ENCODE measurements around the gene CDK2. TPM values are rescaled to one million over a fixed set of nuclear protein-coding genes. Genes with fewer than 3 reads are reported as not detected.
"Not testable (repeated sequence)": the region's sequence is repeated elsewhere in the genome, so short reads cannot be mapped to it uniquely, and the experiment has no call there.

Gene CDK2
- total RNA-seq, 2 experiments from 2014 or later, result 124 to 133 TPM

DNA sequence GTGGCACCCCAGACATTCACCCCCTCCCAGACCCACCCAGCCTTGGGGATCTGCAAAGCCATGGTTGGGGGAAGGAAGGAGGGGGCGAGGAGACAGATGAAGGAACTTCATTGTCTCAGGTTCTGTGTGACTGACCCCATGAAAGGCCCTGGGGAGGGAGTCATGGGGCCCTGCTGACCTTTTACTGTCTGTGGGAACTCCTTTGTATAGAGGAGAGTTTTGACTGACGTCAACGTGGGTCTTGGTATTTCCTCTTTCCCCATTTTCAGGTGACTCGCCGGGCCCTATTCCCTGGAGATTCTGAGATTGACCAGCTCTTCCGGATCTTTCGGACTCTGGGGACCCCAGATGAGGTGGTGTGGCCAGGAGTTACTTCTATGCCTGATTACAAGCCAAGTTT, 4.1 kb downstream of the CDK2 start:
- POLR2A ChIA-PET, result no interaction called here

DNA sequence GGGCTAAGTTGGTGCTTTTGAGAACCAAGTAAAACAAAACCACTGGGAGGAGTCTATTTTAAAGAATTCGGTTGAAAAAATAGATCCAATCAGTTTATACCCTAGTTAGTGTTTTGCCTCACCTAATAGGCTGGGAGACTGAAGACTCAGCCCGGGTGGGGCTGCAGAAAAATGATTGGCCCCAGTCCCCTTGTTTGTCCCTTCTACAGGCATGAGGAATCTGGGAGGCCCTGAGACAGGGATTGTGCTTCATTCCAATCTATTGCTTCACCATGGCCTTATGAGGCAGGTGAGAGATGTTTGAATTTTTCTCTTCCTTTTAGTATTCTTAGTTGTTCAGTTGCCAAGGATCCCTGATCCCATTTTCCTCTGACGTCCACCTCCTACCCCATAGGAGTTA, 5.4 kb downstream of the CDK2 start:
- CTCF ChIA-PET, result no interaction called here
- POLR2A ChIA-PET, result no interaction called here

More for the DNA sequence above, 4.1 kb downstream of the CDK2 start:
- CTCF ChIA-PET, result interaction anchor here (0.7 kb wide), 1 partner anchor 219 kb away, joined by 3 read pairs; the partner anchor contains the start of gene SMARCC2

- ChIA-PET CTCF (no interaction called here), POLR2A (no interaction called here)
Observed at GRCh38 chr12:55972456-55972855, 5.8 kb downstream of the CDK2 start.

- ChIA-PET POLR2A (interaction anchor here (0.7 to 1.8 kb wide), 11 partner anchors 11 to 685 kb away, joined by 3 to 9 read pairs (median 4); partner anchors contain the start of genes DNAJC14, ORMDL2, PA2G4 and RPL41), CTCF (interaction anchor here (0.6 to 1.0 kb wide), 3 partner anchors 36 to 116 kb away, joined by 3 to 4 read pairs (median 3); no protein-coding TSS in a partner anchor)
Observed at GRCh38 chr12:55972911-55973598, 6.4 kb downstream of the CDK2 start.

- CTCF ChIA-PET, result interaction anchor here (0.6 to 1.1 kb wide), 3 partner anchors 35 to 105 kb away, joined by 3 to 4 read pairs (median 4); no protein-coding TSS in a partner anchor
- POLR2A ChIA-PET, result interaction anchor here (0.7 to 1.8 kb wide), 13 partner anchors 11 to 684 kb away, joined by 3 to 9 read pairs (median 4); partner anchors contain the start of genes DNAJC14, ORMDL2, PA2G4 and RPL41
Observed at GRCh38 chr12:55973599-55974307, 7.1 kb downstream of the CDK2 start, which contains the start of gene RAB5B. Gene RAB5B, plus strand, starts transcription at chr12:55974078. Its CDS starts 12,883 bp downstream, at chr12:55986961.

DNA sequence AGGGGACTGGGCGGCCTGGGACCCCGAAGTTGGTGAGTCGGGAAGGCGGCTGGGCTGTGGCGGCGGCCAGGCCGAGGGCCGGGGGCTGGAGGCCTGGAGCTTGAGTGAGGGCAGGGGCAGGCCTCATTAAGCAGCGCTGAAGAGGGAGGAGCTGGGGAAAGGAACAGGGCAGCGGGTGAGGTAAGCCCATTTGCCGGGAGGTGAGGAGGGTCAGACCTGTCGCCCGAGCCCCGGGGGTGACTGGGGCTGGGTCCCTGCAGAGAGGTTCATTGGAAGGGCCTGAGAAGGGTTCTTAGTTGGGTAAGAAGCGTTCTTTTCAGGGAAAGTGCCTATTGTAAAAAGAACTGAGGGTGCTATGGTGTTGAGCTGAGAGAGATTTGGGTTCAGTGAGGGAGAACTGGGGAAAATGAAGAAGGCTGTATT, 7.7 kb downstream of the CDK2 start:
- CTCF ChIA-PET, result interaction anchor here (0.8 to 1.4 kb wide), 4 partner anchors 22 to 215 kb away, joined by 3 to 4 read pairs (median 3); partner anchors contain the start of gene SMARCC2
- POLR2A ChIA-PET, result interaction anchor here (0.6 to 1.8 kb wide), 12 partner anchors 17 to 157 kb away, joined by 3 to 9 read pairs (median 4); partner anchors contain the start of genes DNAJC14, ORMDL2, PA2G4 and SARNP

DNA sequence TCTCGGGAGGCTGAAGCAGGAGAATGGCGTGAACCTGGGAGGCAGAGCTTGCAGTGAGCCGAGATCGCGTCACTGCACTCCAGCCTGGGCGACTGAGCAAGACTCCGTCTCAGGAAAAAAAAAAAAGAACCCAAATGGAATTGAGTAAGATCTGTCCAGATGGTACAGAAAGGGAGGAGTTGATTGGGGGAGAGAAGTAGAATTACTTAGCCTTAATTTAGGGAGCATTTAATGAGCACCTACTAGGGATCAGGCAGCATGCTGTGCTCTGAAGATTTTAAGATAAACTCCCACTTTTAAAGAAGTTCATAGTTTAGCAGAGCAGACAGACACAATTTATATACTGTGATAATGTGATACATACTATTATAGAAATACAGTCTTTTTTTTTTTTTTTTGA, 11.8 kb downstream of the CDK2 start:
- CTCF ChIA-PET, result interaction anchor here (0.9 kb wide), 1 partner anchor 13 kb away, joined by 3 read pairs; no protein-coding TSS in a partner anchor
- POLR2A ChIA-PET, result interaction anchor here (0.5 kb wide), 1 partner anchor 158 kb away, joined by 6 read pairs; no protein-coding TSS in a partner anchor

DNA sequence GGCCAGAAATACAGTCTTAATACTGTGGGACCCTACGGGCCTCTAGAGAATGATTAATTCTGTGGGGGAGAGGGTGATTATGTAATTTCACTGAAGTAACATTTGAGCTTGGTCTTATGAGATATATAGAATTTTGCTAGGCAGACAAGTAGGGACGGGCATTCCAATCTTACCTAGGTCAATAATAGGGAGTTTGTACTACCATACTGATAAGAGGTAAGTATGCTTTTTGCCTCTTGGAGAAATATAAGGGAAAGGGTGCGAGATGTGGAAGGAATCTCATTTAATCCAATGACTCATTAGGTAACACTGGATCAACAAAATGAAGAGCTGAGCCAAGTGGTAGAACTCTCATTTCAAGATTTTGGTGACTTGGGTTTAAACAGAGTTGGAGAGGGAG, 12.4 kb downstream of the CDK2 start:
- ChIA-PET CTCF (interaction anchor here (0.9 to 1.5 kb wide), 2 partner anchors 13 to 17 kb away, joined by 3 to 4 read pairs; no protein-coding TSS in a partner anchor), POLR2A (no interaction called here)

- CTCF ChIA-PET, result interaction anchor here (1.2 kb wide), 1 partner anchor 14 kb away, joined by 3 read pairs; no protein-coding TSS in a partner anchor
- POLR2A ChIA-PET, result not testable (repeated sequence)
Observed at GRCh38 chr12:55981882-55982281, 15.3 kb downstream of the CDK2 start.

DNA sequence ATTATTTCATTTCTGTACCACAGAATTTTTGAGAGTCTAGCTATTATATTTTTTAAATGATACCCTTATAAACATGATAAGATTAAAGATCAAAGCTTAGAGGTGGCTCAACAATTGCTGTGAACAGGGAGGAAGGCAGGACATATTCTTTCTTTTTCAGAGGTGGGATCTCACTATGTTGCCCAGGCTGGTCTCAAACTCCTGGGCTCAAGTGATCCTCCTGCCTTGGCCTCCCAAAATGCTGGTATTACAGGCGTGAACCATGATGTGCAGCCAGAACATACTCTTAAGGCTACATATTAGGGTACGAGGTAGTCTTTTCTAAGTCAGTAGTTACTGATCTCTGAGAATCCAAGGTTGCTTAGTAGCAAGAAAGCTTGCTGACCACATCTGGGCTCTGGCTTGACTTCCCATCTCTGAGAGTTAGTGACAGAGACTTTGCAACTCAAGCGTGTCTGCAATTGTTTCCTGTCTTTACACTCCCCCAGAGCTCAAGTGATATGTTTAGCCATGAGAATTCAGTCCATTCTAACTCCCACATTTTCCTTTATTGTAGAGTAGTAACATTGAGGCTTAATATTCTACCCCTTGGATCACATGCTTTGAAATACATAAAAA, 15.8 kb downstream of the CDK2 start:
- ChIA-PET POLR2A (interaction anchor here (0.5 kb wide), 1 partner anchor 104 kb away, joined by 5 read pairs; no protein-coding TSS in a partner anchor), CTCF (interaction anchor here (1.2 kb wide), 1 partner anchor 14 kb away, joined by 3 read pairs; no protein-coding TSS in a partner anchor)

GRCh38 chr12:55983232-55983842, 16.7 kb downstream of the CDK2 start:
- CTCF ChIA-PET, result interaction anchor here (0.6 to 0.8 kb wide), 2 partner anchors 12 to 125 kb away, joined by 3 read pairs; no protein-coding TSS in a partner anchor
- POLR2A ChIA-PET, result interaction anchor here (0.7 kb wide), 1 partner anchor 87 kb away, joined by 6 read pairs; no protein-coding TSS in a partner anchor

DNA sequence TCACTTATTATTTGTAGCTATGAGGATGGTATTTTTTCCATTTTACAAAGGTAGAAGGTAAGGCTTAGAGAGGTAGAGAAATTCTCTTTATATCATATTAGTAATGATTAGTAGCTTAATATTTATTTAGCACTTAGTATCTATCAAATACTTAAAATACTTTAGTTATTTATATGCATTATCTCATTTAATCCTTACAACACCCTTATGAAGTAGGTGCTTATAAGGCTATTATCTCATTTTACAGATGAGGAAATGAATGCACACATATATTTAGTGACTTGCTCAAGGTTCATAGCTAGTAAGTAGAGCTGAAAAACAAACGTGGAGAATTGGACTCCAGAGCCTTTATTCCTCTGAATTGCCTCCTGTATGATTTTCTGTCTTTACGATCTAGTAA, 18.2 kb downstream of the CDK2 start:
- ChIA-PET POLR2A (interaction anchor here (1.2 kb wide), 1 partner anchor 11 kb away, joined by 3 read pairs; no protein-coding TSS in a partner anchor), CTCF (interaction anchor here (1.9 kb wide), 1 partner anchor 11 kb away, joined by 6 read pairs; no protein-coding TSS in a partner anchor)

GRCh38 chr12:55985341-55985740, 18.7 kb downstream of the CDK2 start:
- ChIA-PET POLR2A (no interaction called here), CTCF (interaction anchor here (1.9 kb wide), 1 partner anchor 11 kb away, joined by 6 read pairs; no protein-coding TSS in a partner anchor)

DNA sequence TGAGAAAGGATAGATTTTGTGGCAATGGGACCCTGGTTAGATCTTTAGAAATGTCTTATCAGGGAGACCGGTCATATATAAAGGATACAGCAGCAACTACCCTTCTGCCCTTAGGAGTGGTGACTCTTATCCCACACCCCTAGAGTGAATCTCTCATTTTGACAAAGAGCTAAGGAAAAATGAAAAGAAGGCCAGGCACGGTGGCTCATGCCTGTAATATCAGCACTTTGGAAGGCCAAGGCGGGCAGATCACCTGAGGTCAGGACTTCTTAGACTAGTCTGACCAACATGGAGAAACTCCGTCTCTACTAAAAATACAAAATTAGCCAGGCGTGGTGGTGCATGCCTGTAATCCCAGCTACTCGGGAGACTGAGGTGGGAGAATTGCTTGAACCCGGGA, 19.3 kb downstream of the CDK2 start:
- CTCF ChIA-PET, result not testable (repeated sequence)

DNA sequence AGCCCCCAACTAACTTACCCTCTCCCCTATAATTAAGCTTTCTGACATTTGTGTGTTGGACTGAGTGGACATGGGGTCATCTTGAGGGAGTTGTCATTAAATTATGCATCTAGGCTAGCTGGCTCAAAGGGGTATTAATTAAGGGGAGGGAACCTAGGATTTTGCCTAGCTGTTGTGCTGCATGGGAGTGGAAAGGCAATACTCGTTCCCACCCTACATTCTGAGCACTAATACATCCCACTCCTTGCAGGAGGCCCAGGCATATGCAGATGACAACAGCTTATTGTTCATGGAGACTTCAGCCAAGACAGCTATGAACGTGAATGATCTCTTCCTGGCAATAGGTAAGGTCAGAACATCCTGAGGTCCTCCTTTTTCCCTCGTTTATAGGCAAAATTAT, 24.5 kb downstream of the CDK2 start:
- CTCF ChIA-PET, result interaction anchor here (0.6 to 1.0 kb wide), 4 partner anchors 12 to 217 kb away, joined by 3 to 5 read pairs (median 4); no protein-coding TSS in a partner anchor
- POLR2A ChIA-PET, result interaction anchor here (0.6 kb wide), 1 partner anchor 166 kb away, joined by 3 read pairs; no protein-coding TSS in a partner anchor

More for the DNA sequence above, 19.3 kb downstream of the CDK2 start:
- POLR2A ChIA-PET, result interaction anchor here (0.7 kb wide), 1 partner anchor 18 kb away, joined by 3 read pairs; no protein-coding TSS in a partner anchor

- POLR2A ChIA-PET, result no interaction called here
- CTCF ChIA-PET, result no interaction called here
Observed at GRCh38 chr12:55993230-55993853, 26.7 kb downstream of the CDK2 start.

- CTCF ChIA-PET, result interaction anchor here (0.6 to 2.9 kb wide), 24 partner anchors 11 to 165 kb away, joined by 3 to 25 read pairs (median 6); partner anchors contain the start of genes DNAJC14 and ZC3H10
- POLR2A ChIA-PET, result interaction anchor here (1.3 kb wide), 1 partner anchor 49 kb away, joined by 3 read pairs; no protein-coding TSS in a partner anchor
Observed at GRCh38 chr12:55995366-55995765, 28.7 kb downstream of the CDK2 start.

Data from activated CD8-positive, alpha-beta memory T cell treated with anti-CD3 and anti-CD28 coated beads for 36 hours (primary cell).